Lung microvascular endothelial cell (primary cell): ENCODE data around the gene ILK. TPM values are rescaled to one million over a fixed set of nuclear protein-coding genes. Genes with fewer than 3 reads are reported as not detected.

Experiments
- DNase-seq, 2 donors: peaks; one replicate each; pipeline versions ENCODE4 v3.0.0 to v3.0.0-alpha.2; 2010; ENCODE audit warnings: low read depth in 2 of 2
- total RNA-seq: library from RNA; depleted of rRNA; stranded (reverse); fragments of >200 nt; gene quantifications from 2 replicates; pipeline ENCODE4 v1.2.1, GENCODE V29; 2014

The ILK gene
- total RNA-seq, 1 donor from 2014 or later: 109 TPM

DNA sequence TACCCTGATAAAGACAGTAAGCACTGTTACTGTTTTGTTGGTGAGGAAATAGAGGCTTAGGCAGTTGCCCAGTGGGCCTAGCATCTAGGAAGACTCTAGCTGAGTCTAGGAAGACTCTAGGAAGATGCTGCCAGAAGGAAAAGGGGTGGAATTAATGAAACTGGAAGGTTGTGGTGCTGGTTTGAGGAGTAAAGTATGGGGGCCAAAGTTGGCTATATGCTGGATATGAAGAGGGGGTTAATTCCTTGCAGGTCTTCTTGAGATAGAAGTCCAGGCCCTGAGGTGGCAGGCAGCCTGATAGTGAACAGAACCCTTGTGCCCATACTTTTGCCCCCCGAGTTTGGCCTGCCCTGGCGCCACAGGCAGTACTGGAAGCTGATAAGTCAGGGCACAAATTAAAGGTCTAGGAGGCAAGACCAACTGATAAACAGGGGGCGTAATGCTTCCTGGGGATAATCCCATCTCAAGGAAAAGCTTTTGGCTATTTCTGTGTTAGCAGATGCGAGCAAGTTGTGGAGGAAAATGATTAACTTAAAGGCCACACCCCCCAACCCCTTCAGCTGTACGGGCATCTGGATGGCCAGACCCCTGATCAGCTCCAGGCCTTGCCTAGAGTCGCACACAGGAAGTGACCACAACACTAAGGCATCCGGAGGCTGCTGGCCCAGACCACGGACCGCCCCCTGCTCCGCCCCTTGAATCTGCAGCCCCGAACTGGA, 3.1 kb downstream of the ILK start:
- DNase-seq: peak; percentile 89 to 95

DNA sequence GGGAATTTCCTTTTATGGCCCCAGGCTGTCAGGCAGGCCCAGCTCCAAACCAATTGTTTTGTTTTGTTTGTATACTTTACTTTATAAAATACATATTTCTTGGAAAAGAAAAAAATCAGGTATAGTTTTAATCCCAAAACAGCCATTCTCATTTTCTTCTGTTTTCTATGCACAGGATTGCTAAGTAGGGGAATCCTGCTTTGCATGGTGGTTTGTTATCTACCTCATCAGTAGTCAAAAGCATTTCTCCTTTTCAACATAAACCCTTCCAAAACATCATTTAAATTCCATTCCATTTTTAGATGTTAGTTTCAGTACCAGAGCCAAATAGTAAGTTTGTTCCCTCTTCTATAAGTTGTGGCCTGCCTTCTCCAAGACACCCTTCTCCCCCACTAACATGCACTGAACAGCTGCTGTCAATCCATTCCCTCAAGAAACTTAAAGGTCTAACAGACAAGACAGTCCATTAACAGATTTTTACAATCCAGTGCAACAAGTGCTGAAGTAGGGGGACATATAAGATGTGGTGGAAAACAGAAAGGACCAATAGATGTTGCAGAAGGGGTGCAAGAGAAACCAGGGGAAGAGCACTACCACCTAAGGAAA, 3.7 kb downstream of the ILK start:
- DNase-seq: no peak

GRCh38 chr11:6608011-6608410, 4.4 kb downstream of the ILK start:
- no peak for DNase-seq

DNA sequence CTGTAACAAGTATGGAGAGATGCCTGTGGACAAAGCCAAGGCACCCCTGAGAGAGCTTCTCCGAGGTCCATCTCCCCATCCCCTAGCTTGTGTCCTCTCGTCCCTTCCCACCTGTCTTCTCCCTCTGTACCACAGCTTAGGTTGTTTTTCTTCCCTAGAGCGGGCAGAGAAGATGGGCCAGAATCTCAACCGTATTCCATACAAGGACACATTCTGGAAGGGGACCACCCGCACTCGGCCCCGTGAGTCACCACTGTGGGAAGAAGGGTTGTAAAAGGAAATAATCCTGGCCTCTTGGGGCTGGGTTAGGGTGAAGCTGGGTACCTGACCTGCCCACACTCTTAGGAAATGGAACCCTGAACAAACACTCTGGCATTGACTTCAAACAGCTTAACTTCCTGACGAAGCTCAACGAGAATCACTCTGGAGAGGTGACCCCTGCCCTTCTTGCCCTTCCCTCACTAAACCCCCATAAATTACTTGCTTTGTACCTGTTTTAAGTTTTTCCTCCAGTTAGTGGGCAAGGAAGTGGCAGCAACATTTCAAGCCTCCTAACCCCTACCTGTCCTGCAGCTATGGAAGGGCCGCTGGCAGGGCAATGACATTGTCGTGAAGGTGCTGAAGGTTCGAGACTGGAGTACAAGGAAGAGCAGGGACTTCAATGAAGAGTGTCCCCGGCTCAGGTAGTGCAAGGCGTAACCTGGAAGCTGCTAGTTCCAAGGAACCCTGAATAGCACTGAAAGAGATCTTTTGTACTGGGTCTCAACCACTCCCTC, 5.3 kb downstream of the ILK start:
- no peak for DNase-seq

DNA sequence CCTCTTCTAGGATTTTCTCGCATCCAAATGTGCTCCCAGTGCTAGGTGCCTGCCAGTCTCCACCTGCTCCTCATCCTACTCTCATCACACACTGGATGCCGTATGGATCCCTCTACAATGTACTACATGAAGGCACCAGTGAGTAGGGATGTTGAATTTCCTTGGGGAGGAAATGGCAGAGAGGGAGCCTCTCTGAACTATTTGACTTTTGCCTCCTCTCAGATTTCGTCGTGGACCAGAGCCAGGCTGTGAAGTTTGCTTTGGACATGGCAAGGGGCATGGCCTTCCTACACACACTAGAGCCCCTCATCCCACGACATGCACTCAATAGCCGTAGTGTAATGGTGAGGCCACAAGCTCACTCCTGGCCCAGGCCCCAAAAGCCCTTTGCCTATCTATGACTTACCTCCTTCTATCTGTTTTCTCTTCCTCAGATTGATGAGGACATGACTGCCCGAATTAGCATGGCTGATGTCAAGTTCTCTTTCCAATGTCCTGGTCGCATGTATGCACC, 6.0 kb downstream of the ILK start:
- no peak for DNase-seq

DNA sequence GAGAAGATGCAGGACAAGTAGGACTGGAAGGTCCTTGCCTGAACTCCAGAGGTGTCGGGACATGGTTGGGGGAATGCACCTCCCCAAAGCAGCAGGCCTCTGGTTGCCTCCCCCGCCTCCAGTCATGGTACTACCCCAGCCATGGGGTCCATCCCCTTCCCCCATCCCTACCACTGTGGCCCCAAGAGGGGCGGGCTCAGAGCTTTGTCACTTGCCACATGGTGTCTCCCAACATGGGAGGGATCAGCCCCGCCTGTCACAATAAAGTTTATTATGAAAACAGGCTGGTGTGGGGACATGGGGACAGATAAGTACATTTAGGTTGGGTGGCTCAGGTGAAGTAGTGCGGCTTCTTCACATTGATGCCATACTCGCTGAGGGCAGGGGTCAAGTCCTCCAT, 7.0 kb downstream of the ILK start:
- DNase-seq: no peak

GRCh38 chr11:6611092-6611962, 7.8 kb downstream of the ILK start:
- peak; percentile 46 for DNase-seq

DNA sequence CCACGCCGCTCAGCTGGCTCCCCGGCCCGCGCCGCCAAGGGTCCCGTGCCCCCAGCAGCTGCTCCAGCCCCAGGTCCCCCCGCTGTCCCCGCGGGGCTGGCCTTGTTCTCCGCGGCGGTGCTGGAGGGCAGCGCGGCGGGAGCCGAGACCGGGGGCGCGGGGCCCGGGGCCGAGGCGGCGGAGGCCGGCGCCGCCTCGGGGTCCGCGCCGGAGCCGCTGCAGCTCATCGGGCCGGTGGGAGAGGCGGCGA, 8.3 kb downstream of the ILK start:
- DNase-seq: no peak

DNA sequence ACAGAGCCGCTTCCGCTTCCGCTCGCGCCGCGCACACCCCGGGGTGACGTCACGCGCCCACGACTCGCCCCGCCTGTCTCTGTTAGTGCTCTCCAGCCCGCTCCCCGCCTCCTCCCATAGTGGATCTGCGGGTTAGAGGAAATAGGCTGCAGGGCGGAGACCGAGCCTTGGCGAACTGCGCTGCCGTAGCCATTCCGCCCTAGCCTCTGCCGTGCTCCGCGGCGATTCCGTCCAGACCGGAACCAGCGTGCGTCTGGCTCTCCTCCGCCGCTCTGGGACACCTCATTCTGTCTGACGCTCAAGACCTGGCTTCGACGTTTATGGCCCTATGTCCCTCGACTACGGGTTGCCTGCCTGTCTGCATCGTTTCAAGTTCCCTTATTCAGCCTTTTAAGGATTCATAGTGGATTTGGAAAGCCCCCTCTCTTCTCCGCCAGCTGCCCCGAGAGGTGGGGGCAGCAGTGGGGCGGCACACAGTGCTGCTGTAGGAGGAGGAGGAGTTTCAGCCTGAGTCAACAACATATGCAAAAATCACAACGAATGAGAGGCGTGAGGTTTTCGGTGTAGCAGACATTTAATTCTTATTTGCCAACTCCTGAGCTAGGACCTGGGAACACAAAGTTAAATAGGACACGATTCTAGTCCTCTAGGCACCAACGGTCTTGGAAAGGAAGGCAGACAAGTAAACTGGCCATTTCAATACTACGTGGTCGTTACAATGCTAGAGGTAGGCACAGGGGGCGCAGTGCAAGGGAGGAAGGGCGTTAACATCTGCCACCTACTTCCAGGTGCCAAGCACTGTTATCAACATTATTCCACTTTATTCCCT, 8.9 kb downstream of the ILK start, which contains the start of gene TAF10:
Gene TAF10, minus strand, starts transcription at position 4 of the 829 bp plus-strand sequence. CDS start 27 bp downstream, outside the sequence.
- DNase-seq: peak; percentile 97 to 98

DNA sequence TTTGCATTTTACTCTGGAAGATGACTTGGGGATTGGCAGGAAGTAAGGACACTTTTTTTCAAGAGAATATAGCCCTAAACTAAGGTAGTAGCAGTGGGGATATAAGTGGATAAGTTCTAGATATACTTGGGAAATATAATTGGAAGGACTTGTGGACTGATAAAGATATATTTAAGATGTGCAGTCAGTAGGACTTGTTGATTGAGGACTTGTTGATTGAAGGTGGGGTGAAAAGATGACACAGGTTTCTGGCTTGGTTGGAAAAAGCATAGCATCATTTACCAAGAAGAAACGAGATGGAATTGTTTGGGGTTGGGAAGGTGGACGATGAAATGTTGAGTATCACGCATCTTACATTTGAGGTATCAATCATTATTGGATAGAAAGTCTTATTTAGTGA, 9.9 kb downstream of the ILK start:
- DNase-seq: no peak

DNA sequence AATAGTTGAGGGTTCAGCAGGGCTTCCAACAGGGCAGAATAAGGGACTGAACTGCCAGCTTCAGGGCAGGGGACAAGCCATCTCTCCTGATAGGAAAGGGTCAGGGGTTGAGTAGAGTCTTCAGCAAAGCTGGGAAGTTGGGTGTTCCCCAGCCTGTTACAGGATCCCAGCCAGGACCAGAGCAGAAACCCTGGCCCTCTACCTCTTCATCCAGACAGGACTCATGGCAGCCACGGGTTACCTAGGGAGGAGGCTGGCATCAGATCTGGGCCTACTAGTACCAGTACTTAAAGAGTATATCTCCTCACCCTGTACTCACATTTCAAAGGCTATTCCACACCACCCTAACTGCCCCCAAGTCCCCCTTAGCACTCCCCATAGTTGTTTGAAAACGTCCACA, 10.9 kb downstream of the ILK start:
- no peak for DNase-seq

- DNase-seq: no peak
These were observed 11.5 kb downstream of the ILK start for GRCh38 chr11:6615046-6615445.

DNA sequence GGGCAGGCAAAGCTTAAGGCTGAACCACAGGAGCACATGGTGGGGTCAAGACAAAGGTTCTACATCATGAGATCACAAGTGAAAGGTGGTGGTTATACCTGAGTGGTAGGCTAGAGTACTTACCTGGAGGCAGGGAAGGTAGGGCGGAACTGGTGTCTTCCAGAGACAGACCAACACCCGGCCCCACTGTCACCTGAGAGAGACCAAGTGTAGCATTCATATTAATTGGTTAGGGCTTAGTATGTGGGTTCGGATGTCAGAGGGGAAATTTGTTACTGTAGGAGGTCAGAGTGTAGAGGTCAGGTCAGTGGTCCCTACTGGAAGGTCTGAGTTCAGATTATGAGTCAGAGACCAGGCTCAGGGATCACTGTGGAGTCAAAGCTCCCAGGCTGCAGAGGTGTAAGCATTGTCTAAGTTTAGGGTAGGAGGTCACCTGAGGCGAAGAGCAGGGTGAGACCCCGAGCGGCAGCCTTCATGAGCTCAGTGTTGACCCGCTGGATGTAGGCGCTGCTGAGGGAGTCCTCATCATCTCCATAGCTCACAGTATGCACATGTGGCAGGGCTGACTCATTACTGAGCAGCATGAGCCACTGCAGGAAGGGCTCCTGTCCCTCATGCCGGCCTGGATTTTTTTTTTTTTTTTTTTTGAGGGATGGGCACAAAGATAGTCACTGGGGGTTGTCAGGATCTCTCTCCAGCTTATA, 12.5 kb downstream of the ILK start:
- DNase-seq: peak in 1 of 2 donors; percentile 72

DNA sequence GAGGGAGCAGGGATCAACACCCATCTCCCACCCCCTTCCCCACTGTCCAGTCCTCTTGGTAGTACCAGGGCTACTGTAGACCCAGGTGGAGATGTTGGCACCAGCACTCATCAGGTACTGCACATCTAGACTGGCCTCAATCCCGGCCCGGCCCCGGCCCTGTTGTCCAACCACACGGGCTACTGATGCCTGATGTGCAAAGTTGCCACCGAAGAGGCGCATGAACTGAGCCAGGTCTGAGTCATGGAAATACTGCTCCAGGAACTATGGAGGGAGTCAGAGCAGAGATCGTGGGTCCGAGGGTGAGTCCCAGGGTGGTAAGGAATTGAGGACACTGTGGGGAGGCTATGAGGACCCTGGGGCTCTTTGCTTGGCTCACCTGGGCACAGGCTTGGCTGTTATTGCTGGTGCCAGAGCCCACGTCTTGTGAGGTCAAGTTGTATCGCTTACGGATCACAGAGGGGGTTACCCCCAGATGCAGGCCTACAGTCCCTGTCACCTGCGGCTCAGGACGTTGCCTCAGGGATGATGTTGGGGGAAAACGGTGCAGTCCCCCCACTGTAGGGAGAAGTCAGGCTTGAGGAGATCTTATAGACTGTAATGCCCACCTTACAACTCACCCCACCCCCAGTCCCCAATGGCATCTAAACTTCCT, 13.1 kb downstream of the ILK start:
- no peak for DNase-seq

- peak; percentile 80 to 81 for DNase-seq
These were observed 13.8 kb downstream of the ILK start for GRCh38 chr11:6617315-6617781.

- DNase-seq: peak; percentile 93 to 94
These were observed 14.8 kb downstream of the ILK start for GRCh38 chr11:6618117-6619003.

- DNase-seq: peak; percentile 96
These were observed 15.6 kb downstream of the ILK start, which contains the start of gene TPP1 for GRCh38 chr11:6619004-6619745. Gene TPP1, minus strand, starts transcription at chr11:6619422. Its CDS starts 22 bp downstream, at chr11:6619400.

DNA sequence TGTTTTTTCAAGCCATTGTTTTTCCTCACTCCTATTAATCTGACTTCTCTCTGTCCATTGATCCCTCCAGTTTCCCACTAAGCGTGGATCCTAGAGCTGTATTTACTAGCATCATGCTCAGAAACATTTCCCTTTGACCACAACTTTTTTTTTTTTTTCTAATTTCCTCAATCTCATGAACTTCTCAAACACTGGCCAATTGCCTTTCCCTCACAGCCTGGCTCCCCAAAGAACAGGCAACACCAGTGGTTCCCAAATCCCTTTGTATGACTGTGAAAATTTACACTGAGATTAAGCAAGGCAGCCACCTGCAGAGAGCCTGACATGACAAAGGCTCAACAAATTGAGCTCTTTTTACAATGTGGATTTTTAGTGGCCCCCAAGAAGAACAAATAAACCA, 17.1 kb downstream of the ILK start:
- no peak for DNase-seq
